GM12878 (cell line): ENCODE results near the gene WNT9A. TPM values are rescaled to one million over a fixed set of nuclear protein-coding genes. Genes with fewer than 3 reads are reported as not detected.

ENCODE experiments used
- ATAC-seq: fragments of 200-7000 bp; cut with Tn5 transposase; 3 replicates; pipeline ENCODE4 v1.9.1; 2020; ENCODE audit warnings: mild to moderate bottlenecking, moderate library complexity
- BruUV-seq: library from RNA; stranded (reverse); fragments of 400-500 nt; replicated peaks from 2 replicates; lab custom pipeline; 2021; lab: Mats Ljungman, UMichigan
- CTCF ChIA-PET: fragments of 300-600 bp; sonication (Branson Sonifier 250); formaldehyde crosslinking; extraction: SDS; loops from one replicate; lab custom pipeline; 2021; ENCODE audit warnings: inconsistent platforms; lab: Yijun Ruan, JAX
- POLR2A ChIA-PET: fragments of 350-600 bp; formaldehyde crosslinking; extraction: SDS; loops from one replicate; lab custom pipeline; 2021; ENCODE audit warnings: inconsistent platforms; lab: Charles Lee
- RAD21 ChIA-PET: fragments of 300-600 bp; sonication (Branson Sonifier 250); formaldehyde crosslinking; loops from one replicate; lab custom pipeline; 2023; ENCODE audit warnings: antibody characterized with exemption; ENCODE audit not compliant: unreplicated experiment; lab: Charles Lee
- SMC1A ChIA-PET: fragments of 300-600 bp; sonication (Branson Sonifier 250); formaldehyde crosslinking; loops from one replicate; lab custom pipeline; 2023; ENCODE audit not compliant: unreplicated experiment, uncharacterized antibody; lab: Charles Lee
- DNase-seq: peaks from one replicate; pipeline ENCODE4 v3.0.0-alpha.2; 2011; ENCODE audit warnings: low read depth, low spot score
- FAIRE-seq: peaks from 3 replicates; lab custom pipeline; 2011; peaks lifted over from hg19 to GRCh38; lab: Jason Lieb, UNC
- H2AFZ ChIP-seq: 2 replicates; pipeline ENCODE4 v1.6.0; 2011; ENCODE audit warnings: low read depth, low read length, control low read depth; ENCODE audit not compliant: control insufficient read depth
- H3K27ac ChIP-seq: 2 replicates; pipeline ENCODE4 v1.5.1; 2011; ENCODE audit warnings: control low read depth; ENCODE audit not compliant: control insufficient read depth, insufficient read depth
- H3K27me3 ChIP-seq, 2 experiments: replicated peaks in 1 of 2; 2 replicates each; pipeline versions ENCODE4 v1.6.0 to v1.6.1; 2011; ENCODE audit warnings: low read length in 1 of 2; ENCODE audit not compliant: control insufficient read depth in 2 of 2, insufficient read depth in 2 of 2
- H3K36me3 ChIP-seq, 2 experiments: 2 replicates each; pipeline ENCODE4 v1.5.1; 2011; ENCODE audit warnings: low read length in 1 of 2; ENCODE audit not compliant: control insufficient read depth in 2 of 2, insufficient read depth in 2 of 2
- H3K4me1 ChIP-seq: 2 replicates; pipeline ENCODE4 v1.6.1; 2011; ENCODE audit warnings: mild to moderate bottlenecking, low read length, moderate library complexity, mixed read lengths; ENCODE audit not compliant: control insufficient read depth, insufficient read depth
- H3K4me2 ChIP-seq: 2 replicates; pipeline ENCODE4 v1.6.0; 2011; ENCODE audit warnings: control low read depth; ENCODE audit not compliant: control insufficient read depth, insufficient read depth
- H3K4me3 ChIP-seq: fragments of 200-600 bp; sonication (generic); 2 replicates; pipeline ENCODE4 v1.5.1; 2016
- H3K79me2 ChIP-seq: 2 replicates; pipeline ENCODE4 v1.6.0; 2011; ENCODE audit warnings: low read length; ENCODE audit not compliant: control insufficient read depth, insufficient read depth
- H3K9ac ChIP-seq: 2 replicates; pipeline ENCODE4 v1.8.0; 2011; ENCODE audit warnings: low read length, control low read depth, mixed read lengths; ENCODE audit not compliant: control insufficient read depth, insufficient read depth
- H3K9me3 ChIP-seq: replicated peaks from 3 replicates; pipeline ENCODE4 v1.5.1; 2011; ENCODE audit warnings: mild to moderate bottlenecking, low read length; ENCODE audit not compliant: control insufficient read depth, insufficient read depth
- H4K20me1 ChIP-seq: 2 replicates; pipeline ENCODE4 v1.6.0; 2011; ENCODE audit not compliant: control insufficient read depth, insufficient read depth
- BMI1 ChIP-seq: fragments of 450-650 bp; IDR thresholded peaks from 2 replicates; pipeline ENCODE4 v1.6.1; 2016; ENCODE audit warnings: mild to moderate bottlenecking, moderate library complexity, borderline replicate concordance
- EGR1 ChIP-seq, 2 experiments: IDR thresholded peaks; 1 replicate in 1 of 2; 2 replicates in 1 of 2; pipeline ENCODE4 v1.6.1; 2011 to 2012; ENCODE audit warnings: low read depth in 2 of 2, low read length in 2 of 2, borderline replicate concordance in 1 of 2, mild to moderate bottlenecking in 1 of 2, moderate library complexity in 1 of 2
- MTA2 ChIP-seq: fragments of 450-650 bp; IDR thresholded peaks from 2 replicates; pipeline ENCODE4 v1.6.1; 2016; ENCODE audit warnings: low read depth, mild to moderate bottlenecking, moderate library complexity
- RB1 ChIP-seq: fragments of 450-650 bp; formaldehyde crosslinking; IDR thresholded peaks from 2 replicates; pipeline ENCODE4 v1.6.1; 2017; ENCODE audit warnings: mild to moderate bottlenecking, borderline replicate concordance
- RCOR1 ChIP-seq: conservative IDR thresholded peaks from 2 replicates; pipeline ENCODE4 v1.6.1; 2012; ENCODE audit warnings: low read depth, low read length, improper control_type of control experiment
- SIN3A ChIP-seq: IDR thresholded peaks from 2 replicates; pipeline ENCODE4 v1.6.1; 2012; ENCODE audit warnings: low read depth, low read length, improper control_type of control experiment
- SPI1 ChIP-seq: IDR thresholded peaks from 2 replicates; pipeline ENCODE4 v1.6.1; 2011; ENCODE audit warnings: low read depth, mild to moderate bottlenecking, low read length, moderate library complexity, borderline replicate concordance; ENCODE audit not compliant: insufficient read depth
- ZBED1 ChIP-seq: IDR thresholded peaks from 2 replicates; pipeline ENCODE4 v1.6.1; 2016; ENCODE audit warnings: borderline replicate concordance
- WGBS: methylation state at CpG from one replicate; pipeline ENCODE4 v1.1.6; 2016; ENCODE audit warnings: low lambda C conversion rate; ENCODE audit not compliant: insufficient replicate concordance, insufficient coverage; ENCODE audit errors: missing lambda C conversion rate; 5-methylcytosine and 5-hydroxymethylcytosine counted together
- in situ Hi-C: fragments of 300-500 bp; cut with MboI; formaldehyde crosslinking; loops from 9 replicates; pipeline ENCODE4 v1.14.3; 2018; ENCODE audit warnings: mixed read lengths
- intact Hi-C: fragments of 100-400 bp; cut with micrococcal nuclease; formaldehyde crosslinking; loops from one replicate; pipeline ENCODE4 v1.14.2; 2022; ENCODE audit not compliant: unreplicated experiment
- polyA plus RNA-seq, 11 experiments: library from polyadenylated mRNA; depleted of rRNA in 4 of 11; unstranded in 6 of 11; stranded (reverse) in 5 of 11; fragments of >200 nt; fragmentation: Nextera tagmentation in 4 of 11; fragmentation: Illumina TruSeq in 1 of 11; extraction: Ambion mirVana in 4 of 11; extraction: Trizol in 1 of 11; gene quantifications; 1 replicate in 1 of 11; 2 replicates in 10 of 11; pipeline versions ENCODE4 v1.2.1 to v1.2.3, GENCODE V29; 2011 to 2016; ENCODE audit warnings: inconsistent platforms in 2 of 11, missing spikeins in 2 of 11, low read depth in 1 of 11
- total RNA-seq, 4 experiments: library from RNA; depleted of rRNA in 3 of 4; stranded (reverse); fragments of >200 nt in 3 of 4; fragmentation: Illumina TruSeq in 1 of 4; extraction: Trizol in 1 of 4; gene quantifications; 2 replicates each; pipeline versions ENCODE4 v1.2.1 to v1.2.3, GENCODE V29; 2013 to 2021
- TF ChIP-seq, protein P1 (sequence below): fragments of 450-650 bp; IDR thresholded peaks from 2 replicates; pipeline ENCODE4 v1.6.1; 2018; ENCODE audit warnings: borderline replicate concordance, mild to moderate bottlenecking; ENCODE audit not compliant: partially characterized antibody
- TF ChIP-seq, protein P2 (sequence below): fragments of 450-650 bp; IDR thresholded peaks from 2 replicates; pipeline ENCODE4 v1.6.1; 2017; ENCODE audit warnings: mild to moderate bottlenecking

Gene WNT9A
- total and polyA plus RNA-seq, 10 of the 15 experiments (the other 5 are each of a cell fraction or from before 2014, with no cell fraction given): not detected

DNA sequence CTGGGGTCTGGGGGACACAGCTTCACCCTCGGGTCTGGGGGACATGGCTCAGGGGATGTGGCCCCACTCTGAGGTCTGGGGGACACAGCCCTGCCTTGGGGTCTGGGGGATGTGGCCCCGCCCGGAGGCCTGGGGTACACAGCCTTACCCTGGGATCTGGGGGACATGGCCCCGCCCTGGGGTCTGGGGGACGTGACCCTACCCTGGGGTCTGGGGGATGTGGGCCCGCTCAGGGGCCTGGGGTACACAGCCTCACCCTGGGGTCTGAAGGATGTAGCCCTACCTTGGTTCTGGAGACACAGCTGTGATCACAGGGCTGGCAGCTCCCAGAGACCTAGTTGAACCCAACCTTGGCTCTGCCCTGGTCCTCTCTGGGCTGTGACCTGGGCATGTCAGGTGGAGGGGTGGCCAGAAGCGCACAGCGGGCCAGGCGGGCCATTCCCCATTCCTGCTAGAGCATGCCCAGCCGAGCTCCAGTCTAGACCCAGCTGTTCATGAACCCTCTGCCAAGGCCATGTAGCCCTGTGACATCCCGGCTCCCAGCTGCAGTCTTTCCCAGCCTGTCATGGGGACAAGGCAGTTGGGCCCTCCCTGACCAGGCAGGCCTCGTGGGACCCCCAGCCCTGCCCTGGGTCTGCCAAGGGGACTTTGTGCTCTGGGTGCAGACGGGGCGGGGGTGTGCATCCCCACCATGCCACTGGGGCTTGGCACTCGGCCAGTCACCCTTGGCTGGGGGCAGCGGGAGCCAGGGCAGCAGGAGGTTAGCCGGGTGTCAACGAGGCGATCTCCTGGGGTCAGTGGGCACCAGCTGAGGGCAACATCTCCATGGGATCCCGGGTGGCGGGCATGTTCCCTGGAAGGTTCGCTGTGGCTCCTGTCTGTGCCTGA lies 43.9 kb downstream of the WNT9A start:
- no peak overlapping the region for H3K4me3 ChIP-seq
- no peaks in the 10 kb centered on the region for H3K9me3 ChIP-seq
- H3K4me1 ChIP-seq: no peaks in the 10 kb centered on the region
- H4K20me1 ChIP-seq: no peaks in the 10 kb centered on the region
- in situ Hi-C loops: no loop called here
- H3K27me3 ChIP-seq: no peaks in the 10 kb centered on the region; a peak in 1 of 4 replicates
- ChIA-PET SMC1A (no interaction called here), CTCF (no interaction called here), POLR2A (no interaction called here), RAD21 (no interaction called here)
- no TSS peak for BruUV-seq
- H2AFZ ChIP-seq: no peak overlapping the region
- no peak for FAIRE-seq
- no peak overlapping the region for H3K9ac ChIP-seq
- no peaks in the 10 kb centered on the region for H3K79me2 ChIP-seq
- no peak for ATAC-seq
- intact Hi-C loops: loop anchor here (10.0 kb wide), 1 partner anchor 59 kb away; no protein-coding TSS in a partner anchor
- WGBS: 23% methylated on average over 18 of the region's 22 CpGs
- TF ChIP-seq, protein P1, sequence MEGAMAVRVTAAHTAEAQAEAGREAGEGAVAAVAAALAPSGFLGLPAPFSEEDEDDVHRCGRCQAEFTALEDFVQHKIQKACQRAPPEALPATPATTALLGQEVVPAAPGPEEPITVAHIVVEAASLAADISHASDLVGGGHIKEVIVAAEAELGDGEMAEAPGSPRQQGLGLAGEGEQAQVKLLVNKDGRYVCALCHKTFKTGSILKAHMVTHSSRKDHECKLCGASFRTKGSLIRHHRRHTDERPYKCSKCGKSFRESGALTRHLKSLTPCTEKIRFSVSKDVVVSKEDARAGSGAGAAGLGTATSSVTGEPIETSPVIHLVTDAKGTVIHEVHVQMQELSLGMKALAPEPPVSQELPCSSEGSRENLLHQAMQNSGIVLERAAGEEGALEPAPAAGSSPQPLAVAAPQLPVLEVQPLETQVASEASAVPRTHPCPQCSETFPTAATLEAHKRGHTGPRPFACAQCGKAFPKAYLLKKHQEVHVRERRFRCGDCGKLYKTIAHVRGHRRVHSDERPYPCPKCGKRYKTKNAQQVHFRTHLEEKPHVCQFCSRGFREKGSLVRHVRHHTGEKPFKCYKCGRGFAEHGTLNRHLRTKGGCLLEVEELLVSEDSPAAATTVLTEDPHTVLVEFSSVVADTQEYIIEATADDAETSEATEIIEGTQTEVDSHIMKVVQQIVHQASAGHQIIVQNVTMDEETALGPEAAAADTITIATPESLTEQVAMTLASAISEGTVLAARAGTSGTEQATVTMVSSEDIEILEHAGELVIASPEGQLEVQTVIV: no peak
- TF ChIP-seq MTA2 (no peak), RCOR1 (no peak), BMI1 (no peak), SPI1 (no peak), SIN3A (no peak), RB1 (no peak), EGR1 (IDR thresholded peaks at IDR 0.05; ENCODE audit: borderline replicate concordance in 1 of 2, low read depth in 2 of 2, low read length in 2 of 2) (no peak), ZBED1 (no peak)
- TF ChIP-seq, protein P2, sequence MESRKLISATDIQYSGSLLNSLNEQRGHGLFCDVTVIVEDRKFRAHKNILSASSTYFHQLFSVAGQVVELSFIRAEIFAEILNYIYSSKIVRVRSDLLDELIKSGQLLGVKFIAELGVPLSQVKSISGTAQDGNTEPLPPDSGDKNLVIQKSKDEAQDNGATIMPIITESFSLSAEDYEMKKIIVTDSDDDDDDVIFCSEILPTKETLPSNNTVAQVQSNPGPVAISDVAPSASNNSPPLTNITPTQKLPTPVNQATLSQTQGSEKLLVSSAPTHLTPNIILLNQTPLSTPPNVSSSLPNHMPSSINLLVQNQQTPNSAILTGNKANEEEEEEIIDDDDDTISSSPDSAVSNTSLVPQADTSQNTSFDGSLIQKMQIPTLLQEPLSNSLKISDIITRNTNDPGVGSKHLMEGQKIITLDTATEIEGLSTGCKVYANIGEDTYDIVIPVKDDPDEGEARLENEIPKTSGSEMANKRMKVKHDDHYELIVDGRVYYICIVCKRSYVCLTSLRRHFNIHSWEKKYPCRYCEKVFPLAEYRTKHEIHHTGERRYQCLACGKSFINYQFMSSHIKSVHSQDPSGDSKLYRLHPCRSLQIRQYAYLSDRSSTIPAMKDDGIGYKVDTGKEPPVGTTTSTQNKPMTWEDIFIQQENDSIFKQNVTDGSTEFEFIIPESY: no peak
- no peak overlapping the region for H3K4me2 ChIP-seq
- H3K27ac ChIP-seq: no peak overlapping the region
- no peak for DNase-seq
- H3K36me3 ChIP-seq: no peaks in the 10 kb centered on the region
